GM12878 (cell line): ENCODE measurements around the gene TP53INP2. TPM values are rescaled to one million over a fixed set of nuclear protein-coding genes. Genes with fewer than 3 reads are reported as not detected.

Source experiments
- BACH1 ChIP-seq: fragments of 450-650 bp; IDR thresholded peaks from 2 replicates; pipeline ENCODE4 v1.6.1; 2017; ENCODE audit warnings: mild to moderate bottlenecking, borderline replicate concordance
- BCLAF1 ChIP-seq: fragments of 450-650 bp; IDR thresholded peaks from 2 replicates; pipeline ENCODE4 v1.6.1; 2017; ENCODE audit warnings: antibody characterized with exemption, mild to moderate bottlenecking, moderate library complexity
- CBFB ChIP-seq: IDR thresholded peaks from 2 replicates; pipeline ENCODE4 v1.6.1; 2016; ENCODE audit warnings: antibody characterized with exemption, low read depth
- E2F4 ChIP-seq: IDR thresholded peaks from 2 replicates; pipeline ENCODE4 v1.6.1; 2012; ENCODE audit warnings: low read depth, low read length, improper control_type of control experiment
- EED ChIP-seq: sonication (generic); IDR thresholded peaks from 2 replicates; pipeline ENCODE4 v1.6.1; 2016; ENCODE audit warnings: antibody characterized with exemption, low read depth
- MTA3 ChIP-seq: IDR thresholded peaks from 2 replicates; pipeline ENCODE4 v1.6.1; 2012; ENCODE audit warnings: low read length, inconsistent platforms, borderline replicate concordance
- MYC ChIP-seq: IDR thresholded peaks from 2 replicates; pipeline ENCODE4 v1.6.1; 2011; ENCODE audit warnings: mild to moderate bottlenecking, low read length, moderate library complexity, inconsistent platforms; ENCODE audit not compliant: insufficient read depth, insufficient replicate concordance, insufficient read length, severe bottlenecking
- STAT3 ChIP-seq: IDR thresholded peaks from 2 replicates; pipeline ENCODE4 v1.6.1; 2011; ENCODE audit warnings: low read depth, low read length, improper control_type of control experiment
- SUPT20H ChIP-seq: IDR thresholded peaks from 2 replicates; pipeline ENCODE4 v1.6.1; 2011; ENCODE audit warnings: low read depth, mild to moderate bottlenecking, low read length, moderate library complexity, borderline replicate concordance; ENCODE audit not compliant: control insufficient read depth
- WRNIP1 ChIP-seq: IDR thresholded peaks from 2 replicates; pipeline ENCODE4 v1.6.1; 2011; ENCODE audit warnings: low read depth, low read length, improper control_type of control experiment, borderline replicate concordance
- YBX1 ChIP-seq: fragments of 450-650 bp; IDR thresholded peaks from 2 replicates; pipeline ENCODE4 v1.6.1; 2016; ENCODE audit warnings: antibody characterized with exemption
- ZBTB4 ChIP-seq: fragments of 450-650 bp; formaldehyde crosslinking; IDR thresholded peaks from 2 replicates; pipeline ENCODE4 v1.4.0; 2022; ENCODE audit warnings: mild to moderate bottlenecking, moderate library complexity
- ZNF592 ChIP-seq: fragments of 450-650 bp; IDR thresholded peaks from 2 replicates; pipeline ENCODE4 v1.6.1; 2017; ENCODE audit warnings: mild to moderate bottlenecking, moderate library complexity
- ZNF687 ChIP-seq: fragments of 450-650 bp; IDR thresholded peaks from 2 replicates; pipeline ENCODE4 v1.6.1; 2017; ENCODE audit warnings: mild to moderate bottlenecking, moderate library complexity
- polyA plus RNA-seq, 11 experiments: library from polyadenylated mRNA; depleted of rRNA in 4 of 11; unstranded in 6 of 11; stranded (reverse) in 5 of 11; fragments of >200 nt; fragmentation: Nextera tagmentation in 4 of 11; fragmentation: Illumina TruSeq in 1 of 11; extraction: Ambion mirVana in 4 of 11; extraction: Trizol in 1 of 11; gene quantifications; 1 replicate in 1 of 11; 2 replicates in 10 of 11; pipeline versions ENCODE4 v1.2.1 to v1.2.3, GENCODE V29; 2011 to 2016; ENCODE audit warnings: inconsistent platforms in 2 of 11, missing spikeins in 2 of 11, low read depth in 1 of 11
- total RNA-seq, 4 experiments: library from RNA; depleted of rRNA in 3 of 4; stranded (reverse); fragments of >200 nt in 3 of 4; fragmentation: Illumina TruSeq in 1 of 4; extraction: Trizol in 1 of 4; gene quantifications; 2 replicates each; pipeline versions ENCODE4 v1.2.1 to v1.2.3, GENCODE V29; 2013 to 2021

Gene TP53INP2
- total and polyA plus RNA-seq, 10 of the 15 experiments (the other 5 are each of a cell fraction or from before 2014, with no cell fraction given) = 2.8 to 16.0 (median 4.0) TPM

- TF ChIP-seq ZNF592 (no peak), BCLAF1 (no peak), CBFB (no peak), ZBTB4 (CRISPR knock-in tag) (no peak), YBX1 (no peak), MYC (no peak), MTA3 (no peak), STAT3 (no peak), E2F4 (no peak), ZNF687 (no peak), EED (peak; percentile 59; the same call in 1 of the 2 replicates), SUPT20H (no peak), BACH1 (no peak), WRNIP1 (no peak)
Measured at GRCh38 chr20:34755367-34755766, 51.2 kb downstream of the TP53INP2 start (continued).
